KMS-11 (cell line): ENCODE results near the gene SPECC1.

ENCODE experiments used
- H2AFZ ChIP-seq: fragments of 200-600 bp; sonication (generic); 2 replicates; pipeline ENCODE4 v1.6.1; 2016; ENCODE audit warnings: antibody characterized with exemption, mixed run types, low read depth
- H3K27ac ChIP-seq: fragments of 200-600 bp; sonication (generic); 2 replicates; pipeline ENCODE4 v1.6.1; 2016; ENCODE audit warnings: mild to moderate bottlenecking, mixed run types
- H3K27me3 ChIP-seq: fragments of 200-600 bp; sonication (generic); 2 replicates; pipeline ENCODE4 v1.6.1; 2017; ENCODE audit warnings: mild to moderate bottlenecking, low read depth, mixed run types, moderate library complexity; ENCODE audit not compliant: insufficient read depth
- H3K36me3 ChIP-seq: fragments of 200-600 bp; sonication (generic); 2 replicates; pipeline ENCODE4 v1.6.1; 2017; ENCODE audit warnings: mild to moderate bottlenecking, mixed run types; ENCODE audit not compliant: insufficient read depth
- H3K4me1 ChIP-seq: fragments of 200-600 bp; sonication (generic); 2 replicates; pipeline ENCODE4 v1.6.1; 2016; ENCODE audit warnings: mild to moderate bottlenecking, low read depth, mixed run types; ENCODE audit not compliant: poor library complexity, severe bottlenecking
- H3K4me2 ChIP-seq: fragments of 200-600 bp; sonication (generic); 2 replicates; pipeline ENCODE4 v1.7.0; 2016; ENCODE audit warnings: mild to moderate bottlenecking, mixed run types
- H3K4me3 ChIP-seq: fragments of 200-600 bp; sonication (generic); IDR thresholded peaks from 2 replicates; pipeline ENCODE4 v1.6.1; 2017; ENCODE audit warnings: low read depth, low read length, mixed read lengths; ENCODE audit not compliant: insufficient read depth
- H3K79me2 ChIP-seq: fragments of 200-600 bp; sonication (generic); 2 replicates; pipeline ENCODE4 v1.6.1; 2016; ENCODE audit warnings: low read depth, mixed run types; ENCODE audit not compliant: insufficient read depth
- H3K9ac ChIP-seq: fragments of 200-600 bp; sonication (generic); 2 replicates; pipeline ENCODE4 v1.6.1; 2016; ENCODE audit warnings: mild to moderate bottlenecking, mixed run types
- H4K20me1 ChIP-seq: fragments of 200-600 bp; sonication (generic); 2 replicates; pipeline ENCODE4 v1.6.1; 2016; ENCODE audit warnings: mild to moderate bottlenecking, mixed run types; ENCODE audit not compliant: insufficient read depth
- TF ChIP-seq, protein P1 (sequence below): fragments of 200-600 bp; sonication (generic); conservative IDR thresholded peaks from 2 replicates; pipeline ENCODE4 v1.6.1; 2017; ENCODE audit warnings: low read depth, mild to moderate bottlenecking, antibody characterized with exemption, low read length, moderate library complexity, mixed read lengths

Gene SPECC1

DNA sequence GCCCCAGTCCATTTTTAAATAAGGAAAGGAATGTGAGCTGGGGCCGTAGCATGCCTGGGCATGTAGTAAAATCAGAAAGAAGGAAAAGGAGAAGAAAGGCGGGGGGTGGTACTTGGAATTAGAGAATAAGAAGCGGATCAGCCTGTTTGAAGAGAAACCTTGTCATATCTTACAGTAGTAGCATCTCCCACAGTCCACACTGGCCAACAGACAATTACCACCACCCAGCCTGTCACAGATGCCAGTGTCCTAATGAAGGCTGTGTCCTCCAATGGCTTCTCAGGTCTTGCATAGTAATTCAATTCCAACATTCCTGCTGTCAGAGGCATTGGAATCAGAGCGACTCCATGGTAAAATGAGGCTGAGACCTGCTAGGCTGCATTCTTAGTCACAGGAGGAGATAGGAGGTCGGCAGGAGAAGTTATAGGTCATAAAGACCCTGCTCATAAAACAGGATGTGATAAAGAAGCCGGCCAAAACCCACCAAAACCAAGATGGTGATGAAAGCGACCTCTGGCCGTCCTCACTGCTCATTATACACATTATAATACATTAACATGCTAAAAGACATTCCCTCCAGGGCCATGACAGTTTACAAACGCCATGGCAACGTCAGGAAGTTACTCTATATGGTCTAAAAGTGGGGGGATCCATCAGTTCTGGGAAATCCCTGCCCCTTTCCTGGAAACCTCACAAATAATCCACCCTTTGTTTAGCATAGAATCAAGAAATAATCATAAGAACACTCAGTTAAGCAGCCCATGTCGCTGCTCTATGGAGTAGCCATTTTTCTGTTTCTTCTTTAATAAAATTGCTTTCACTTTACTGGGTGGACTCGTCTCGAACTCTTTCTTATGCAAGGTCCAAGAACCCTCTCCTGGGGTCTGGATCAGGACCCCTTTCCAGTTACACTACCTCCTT lies 22.0 kb upstream of the SPECC1 start:
- H3K4me1 ChIP-seq, result no peaks in the 10 kb centered on the region
- TF ChIP-seq, protein P1, sequence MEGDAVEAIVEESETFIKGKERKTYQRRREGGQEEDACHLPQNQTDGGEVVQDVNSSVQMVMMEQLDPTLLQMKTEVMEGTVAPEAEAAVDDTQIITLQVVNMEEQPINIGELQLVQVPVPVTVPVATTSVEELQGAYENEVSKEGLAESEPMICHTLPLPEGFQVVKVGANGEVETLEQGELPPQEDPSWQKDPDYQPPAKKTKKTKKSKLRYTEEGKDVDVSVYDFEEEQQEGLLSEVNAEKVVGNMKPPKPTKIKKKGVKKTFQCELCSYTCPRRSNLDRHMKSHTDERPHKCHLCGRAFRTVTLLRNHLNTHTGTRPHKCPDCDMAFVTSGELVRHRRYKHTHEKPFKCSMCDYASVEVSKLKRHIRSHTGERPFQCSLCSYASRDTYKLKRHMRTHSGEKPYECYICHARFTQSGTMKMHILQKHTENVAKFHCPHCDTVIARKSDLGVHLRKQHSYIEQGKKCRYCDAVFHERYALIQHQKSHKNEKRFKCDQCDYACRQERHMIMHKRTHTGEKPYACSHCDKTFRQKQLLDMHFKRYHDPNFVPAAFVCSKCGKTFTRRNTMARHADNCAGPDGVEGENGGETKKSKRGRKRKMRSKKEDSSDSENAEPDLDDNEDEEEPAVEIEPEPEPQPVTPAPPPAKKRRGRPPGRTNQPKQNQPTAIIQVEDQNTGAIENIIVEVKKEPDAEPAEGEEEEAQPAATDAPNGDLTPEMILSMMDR, result no peak
- H3K36me3 ChIP-seq, result no peaks in the 10 kb centered on the region
- no peak overlapping the region for H3K4me2 ChIP-seq
- H2AFZ ChIP-seq, result no peak overlapping the region
- H4K20me1 ChIP-seq, result no peaks in the 10 kb centered on the region
- no peaks in the 10 kb centered on the region for H3K27me3 ChIP-seq
- no peak overlapping the region for H3K4me3 ChIP-seq
- H3K9ac ChIP-seq, result no peak overlapping the region
- H3K79me2 ChIP-seq, result no peaks in the 10 kb centered on the region
- H3K27ac ChIP-seq, result no peak overlapping the region

DNA sequence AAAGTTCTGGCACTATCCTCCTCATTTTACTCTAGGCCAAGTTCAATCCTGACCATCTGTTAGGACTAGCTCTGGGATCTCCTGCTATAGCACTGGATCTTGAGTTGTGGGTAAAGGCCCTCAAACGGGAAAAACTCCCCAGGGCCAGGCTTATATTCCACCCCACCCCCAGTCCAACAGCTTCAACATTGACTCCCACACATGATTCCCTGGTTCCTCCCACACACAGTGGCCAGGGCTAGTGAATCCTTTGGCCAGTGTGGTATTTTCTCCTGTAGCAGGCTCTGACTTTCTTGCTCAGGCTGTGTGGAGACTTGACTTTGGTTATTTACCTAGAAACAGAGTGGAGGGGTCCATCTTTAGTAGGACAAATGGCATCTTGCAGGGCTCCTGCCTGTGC lies 21.3 kb upstream of the SPECC1 start:
- H2AFZ ChIP-seq, result no peak overlapping the region
- H3K4me2 ChIP-seq, result no peak overlapping the region
- H3K27me3 ChIP-seq, result no peaks in the 10 kb centered on the region
- H3K4me1 ChIP-seq, result peaks cover 4% of the 10 kb centered on the region
- H3K79me2 ChIP-seq, result no peaks in the 10 kb centered on the region
- no peaks in the 10 kb centered on the region for H3K36me3 ChIP-seq
- TF ChIP-seq, protein P1, result no peak
- H3K9ac ChIP-seq, result no peak overlapping the region
- no peak overlapping the region for H3K4me3 ChIP-seq
- H3K27ac ChIP-seq, result no peak overlapping the region
- no peaks in the 10 kb centered on the region for H4K20me1 ChIP-seq

DNA sequence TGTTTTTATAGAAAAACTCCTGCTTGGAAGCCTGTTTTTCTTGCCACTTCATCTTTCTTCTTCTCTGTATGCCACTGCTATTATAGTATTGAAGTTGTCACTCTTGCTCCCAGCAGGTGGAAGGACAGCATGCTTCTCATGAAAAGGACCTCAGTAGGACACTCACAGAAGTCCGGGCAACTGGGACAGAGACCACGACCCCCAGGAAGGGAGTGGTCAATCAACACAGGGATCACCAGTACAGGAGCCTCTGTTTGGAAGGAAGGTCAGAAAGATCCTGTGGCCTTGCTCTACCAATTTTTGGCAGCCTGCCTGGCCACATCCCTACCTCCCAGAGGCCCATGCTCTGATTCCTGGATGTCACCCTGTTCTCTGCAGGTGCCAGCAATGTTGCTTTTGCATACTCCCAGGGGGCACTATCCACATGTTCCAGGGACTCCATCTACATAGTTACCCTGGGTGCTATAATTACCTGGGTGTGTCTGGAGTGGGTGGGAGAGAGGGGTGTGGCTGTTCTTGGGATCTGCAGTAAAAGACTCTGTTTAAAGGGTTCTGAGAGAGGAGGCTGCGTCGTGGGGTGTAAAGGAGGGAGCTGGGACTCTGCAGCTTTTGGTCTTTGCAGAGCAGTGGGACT lies 17.8 kb upstream of the SPECC1 start:
- no peak overlapping the region for H3K27ac ChIP-seq
- TF ChIP-seq, protein P1, result no peak
- H3K4me1 ChIP-seq, result peaks cover 4% of the 10 kb centered on the region
- H3K79me2 ChIP-seq, result no peaks in the 10 kb centered on the region
- no peaks in the 10 kb centered on the region for H3K36me3 ChIP-seq
- H3K4me2 ChIP-seq, result no peak overlapping the region
- no peak overlapping the region for H3K4me3 ChIP-seq
- H3K27me3 ChIP-seq, result no peaks in the 10 kb centered on the region
- no peak overlapping the region for H3K9ac ChIP-seq
- no peaks in the 10 kb centered on the region for H4K20me1 ChIP-seq
- H2AFZ ChIP-seq, result no peak overlapping the region

DNA sequence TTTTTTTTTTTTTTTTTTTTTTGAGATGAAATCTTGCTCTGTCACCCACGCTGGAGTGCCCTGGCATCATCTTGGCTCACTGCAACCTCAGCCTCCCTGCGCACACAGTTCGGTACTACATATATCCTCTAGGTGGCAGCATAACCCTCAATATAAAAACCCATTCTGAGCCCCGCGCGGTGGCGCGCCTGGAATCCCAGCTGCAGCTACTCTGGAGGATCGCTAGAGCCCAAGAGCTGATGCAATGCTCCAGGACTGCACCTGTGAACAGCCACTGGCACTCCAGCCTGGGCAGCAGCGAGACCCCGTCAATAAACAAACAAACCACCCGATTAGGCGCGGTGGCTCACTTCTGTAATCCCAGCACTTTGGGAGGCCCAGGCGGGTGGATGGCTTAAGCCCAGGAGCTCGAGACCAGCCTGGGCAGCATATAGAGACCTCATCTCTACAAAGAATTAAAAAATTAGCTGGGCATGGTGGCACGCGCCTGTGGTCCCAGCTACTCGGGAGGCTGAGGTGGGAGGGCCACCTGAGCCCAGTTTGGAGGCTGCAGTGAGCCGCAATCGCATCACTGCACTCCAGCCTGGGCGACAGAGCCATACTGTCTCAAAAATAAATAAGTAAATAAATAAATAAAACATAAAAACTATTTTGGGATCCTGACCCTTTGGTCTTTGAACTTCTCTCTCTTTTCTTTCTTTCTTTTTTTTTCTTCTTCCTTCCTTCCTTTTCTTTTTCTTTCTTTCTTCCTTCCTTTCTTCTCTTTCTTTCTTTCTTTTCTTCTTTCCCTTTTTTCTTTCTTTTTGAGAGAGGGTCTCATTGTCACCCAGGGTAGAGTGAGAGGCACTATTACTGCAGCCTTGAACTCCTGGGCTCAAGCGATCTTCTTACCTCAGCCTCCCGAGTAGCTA lies 16.1 kb upstream of the SPECC1 start:
- H3K9ac ChIP-seq, result peak overlapping the region; percentile 29; the same call in 1 of the 2 replicates
- H3K4me1 ChIP-seq, result peaks cover 4% of the 10 kb centered on the region
- peak overlapping the region; percentile 16; the same call in 1 of the 2 replicates for H3K27ac ChIP-seq
- H3K79me2 ChIP-seq, result no peaks in the 10 kb centered on the region
- H4K20me1 ChIP-seq, result no peaks in the 10 kb centered on the region
- TF ChIP-seq, protein P1, result peak; percentile 78
- H3K4me3 ChIP-seq, result no peak overlapping the region
- no peaks in the 10 kb centered on the region for H3K27me3 ChIP-seq
- H3K4me2 ChIP-seq, result peak overlapping the region; percentile 47; the same call in 1 of the 2 replicates
- no peaks in the 10 kb centered on the region for H3K36me3 ChIP-seq
- H2AFZ ChIP-seq, result peak overlapping the region; percentile 60; the same call in 1 of the 2 replicates
